GM12891 (cell line): ENCODE measurements around the gene RASGRP3.

Source experiments
- POLR2A ChIP-seq: IDR thresholded peaks from 2 replicates; pipeline ENCODE4 v1.6.1; 2011; ENCODE audit warnings: low read depth, low read length, control low read depth
- POLR2AphosphoS5 ChIP-seq: IDR thresholded peaks from 2 replicates; pipeline ENCODE4 v1.6.1; 2011; ENCODE audit warnings: low read depth, low read length, control low read depth
- POU2F2 ChIP-seq: IDR thresholded peaks from 2 replicates; pipeline ENCODE4 v1.6.1; 2011; ENCODE audit warnings: low read depth, mild to moderate bottlenecking, control low read depth, low read length, moderate library complexity
- SPI1 ChIP-seq: IDR thresholded peaks from 2 replicates; pipeline ENCODE4 v1.6.1; 2011; ENCODE audit warnings: low read depth, low read length, control low read depth

GRCh38 chr2:33488715-33489540 is 12.5 kb downstream of the RASGRP3 start:
- TF ChIP-seq POLR2A = no peak; the same call in 1 of the 2 replicates
- no peak for TF ChIP-seq POU2F2
- TF ChIP-seq POLR2AphosphoS5 = no peak
- TF ChIP-seq SPI1 = no peak
